GM12865 (cell line): ENCODE results near the gene TMC3.

Experiments
- DNase-seq: peaks from one replicate; pipeline ENCODE4 v3.0.0; 2010; ENCODE audit warnings: low read depth
- H3K4me3 ChIP-seq: 2 replicates; pipeline ENCODE4 v1.5.1; 2011; ENCODE audit warnings: mild to moderate bottlenecking, low read depth, low read length, control low read depth
- CTCF ChIP-seq: IDR thresholded peaks from 2 replicates; pipeline ENCODE4 v1.5.1; 2011; ENCODE audit warnings: low read length, control low read depth, low read depth, inconsistent platforms; ENCODE audit not compliant: insufficient read depth; ENCODE audit errors: missing control alignments

Gene TMC3

GRCh38 chr15:81337713-81338157 lies 36.3 kb downstream of the TMC3 start:
- TF ChIP-seq CTCF = no peak
- DNase-seq = no peak
- no peak overlapping the region for H3K4me3 ChIP-seq

GRCh38 chr15:81337241-81337640 lies 36.8 kb downstream of the TMC3 start:
- no peak for TF ChIP-seq CTCF
- no peak for DNase-seq
- H3K4me3 ChIP-seq = no peak overlapping the region

- no peak overlapping the region for H3K4me3 ChIP-seq
- DNase-seq = peak; percentile 62
- TF ChIP-seq CTCF = peak; percentile 45
These were observed 37.4 kb downstream of the TMC3 start for GRCh38 chr15:81336568-81336967.

GRCh38 chr15:81335631-81336030 lies 38.4 kb downstream of the TMC3 start:
- no peak for TF ChIP-seq CTCF
- DNase-seq = no peak
- no peak overlapping the region for H3K4me3 ChIP-seq

- no peak overlapping the region for H3K4me3 ChIP-seq
- no peak for TF ChIP-seq CTCF
- DNase-seq = no peak
These were observed 39.1 kb downstream of the TMC3 start for GRCh38 chr15:81334768-81335435.

- no peak for TF ChIP-seq CTCF
- DNase-seq = no peak
- no peak overlapping the region for H3K4me3 ChIP-seq
These were observed 40.6 kb downstream of the TMC3 start for GRCh38 chr15:81333363-81333762.

GRCh38 chr15:81332326-81332725 lies 41.7 kb downstream of the TMC3 start:
- no peak overlapping the region for H3K4me3 ChIP-seq
- DNase-seq = no peak
- TF ChIP-seq CTCF = no peak
